Keratinocyte (primary cell): ENCODE measurements around the gene DENND4C. TPM values are rescaled to one million over a fixed set of nuclear protein-coding genes. Genes with fewer than 3 reads are reported as not detected.

Source experiments
- DNase-seq: peaks from one replicate; pipeline ENCODE4 v3.0.0-alpha.2; 2011; ENCODE audit warnings: low read depth, missing footprints, low spot score
- FAIRE-seq: peaks from 2 replicates; lab custom pipeline; 2011; peaks lifted over from hg19 to GRCh38; lab: Jason Lieb, UNC
- H2AFZ ChIP-seq: 2 replicates; pipeline ENCODE4 v1.6.0; 2012; ENCODE audit warnings: low read length, control low read depth, inconsistent platforms; ENCODE audit not compliant: control insufficient read depth
- H3K27ac ChIP-seq: 2 replicates; pipeline ENCODE4 v1.5.1; 2011; ENCODE audit warnings: low read length; ENCODE audit not compliant: control insufficient read depth, insufficient read depth
- H3K27me3 ChIP-seq: 3 replicates; pipeline ENCODE4 v1.6.0; 2011; ENCODE audit warnings: low read length; ENCODE audit not compliant: control insufficient read depth, insufficient read depth; ENCODE audit errors: extremely low read depth
- H3K36me3 ChIP-seq, 2 experiments: 2 replicates in 1 of 2; 3 replicates in 1 of 2; pipeline ENCODE4 v1.5.1; 2011; ENCODE audit warnings: low read length in 2 of 2, mild to moderate bottlenecking in 1 of 2; ENCODE audit not compliant: control insufficient read depth in 2 of 2, insufficient read depth in 2 of 2; ENCODE audit errors: extremely low read depth in 1 of 2
- H3K4me1 ChIP-seq: 3 replicates; pipeline ENCODE4 v1.5.1; 2011; ENCODE audit warnings: low read length; ENCODE audit not compliant: control insufficient read depth, insufficient read depth; ENCODE audit errors: extremely low read depth
- H3K4me2 ChIP-seq: 3 replicates; pipeline ENCODE4 v1.6.0; 2011; ENCODE audit warnings: low read depth, low read length; ENCODE audit not compliant: control insufficient read depth, insufficient read depth; ENCODE audit errors: extremely low read depth
- H3K4me3 ChIP-seq, 3 experiments: fragments of 200-600 bp in 1 of 3; sonication (generic) in 1 of 3; 2 replicates in 2 of 3; 3 replicates in 1 of 3; pipeline ENCODE4 v1.5.1; 2011 to 2016; ENCODE audit warnings: low read length in 3 of 3, mild to moderate bottlenecking in 3 of 3, control low read depth in 2 of 3, inconsistent platforms in 1 of 3, low read depth in 1 of 3, mixed read lengths in 1 of 3, mixed run types in 1 of 3, moderate library complexity in 1 of 3; ENCODE audit not compliant: control insufficient read depth in 2 of 3, insufficient read depth in 2 of 3; ENCODE audit errors: extremely low read depth in 1 of 3
- H3K79me2 ChIP-seq: 2 replicates; pipeline ENCODE4 v1.6.0; 2012; ENCODE audit warnings: low read length; ENCODE audit not compliant: control insufficient read depth, insufficient read depth
- H3K9ac ChIP-seq: 3 replicates; pipeline ENCODE4 v1.6.0; 2011; ENCODE audit warnings: low read length; ENCODE audit not compliant: control insufficient read depth, insufficient read depth; ENCODE audit errors: extremely low read depth
- H3K9me1 ChIP-seq: 3 replicates; pipeline ENCODE4 v1.6.0; 2011; ENCODE audit warnings: low read length; ENCODE audit not compliant: control insufficient read depth, insufficient read depth; ENCODE audit errors: extremely low read depth
- H3K9me3 ChIP-seq: 2 replicates; pipeline ENCODE4 v1.5.1; 2012; ENCODE audit warnings: low read depth, low read length; ENCODE audit not compliant: control insufficient read depth
- H4K20me1 ChIP-seq: 3 replicates; pipeline ENCODE4 v1.6.0; 2011; ENCODE audit warnings: low read length; ENCODE audit not compliant: control insufficient read depth, insufficient read depth; ENCODE audit errors: extremely low read depth
- CTCF ChIP-seq, 3 experiments: IDR thresholded peaks in 1 of 3; conservative IDR thresholded peaks in 1 of 3; optimal IDR thresholded peaks in 1 of 3; 2 replicates in 2 of 3; 3 replicates in 1 of 3; pipeline versions ENCODE3 to v1.5.1; 2011; ENCODE audit warnings: low read length in 3 of 3, mild to moderate bottlenecking in 3 of 3, moderate library complexity in 2 of 3, control low read depth in 1 of 3, inconsistent platforms in 1 of 3; ENCODE audit not compliant: insufficient read depth in 2 of 3; ENCODE audit errors: extremely low read depth in 1 of 3
- EZH2 ChIP-seq: IDR thresholded peaks from one replicate; pipeline ENCODE4 v1.6.1; 2012; ENCODE audit warnings: inconsistent platforms, mild to moderate bottlenecking, low read length, moderate library complexity
- dilution Hi-C: fragments of 300-500 bp; cut with MboI; formaldehyde crosslinking; loops from one replicate; pipeline ENCODE4 v1.7.0; 2020; ENCODE audit warnings: low sequenced_read_pairs; ENCODE audit not compliant: extremely low pct_ligation_motif_present
- polyA plus RNA-seq, 5 experiments: library from polyadenylated mRNA; depleted of rRNA in 3 of 5; stranded (reverse) in 3 of 5; stranded (forward) in 1 of 5; unstranded in 1 of 5; fragments of >200 nt; gene quantifications; 1 replicate in 1 of 5; 2 replicates in 3 of 5; 3 replicates in 1 of 5; pipeline versions ENCODE4 v1.2.1 to v1.2.3, GENCODE V29; 2011 to 2012; ENCODE audit warnings: missing spikeins in 2 of 5, low read depth in 1 of 5, low replicate concordance in 1 of 5

DENND4C gene
- polyA plus RNA-seq, 1 donor (not counting 4 experiments of a cell fraction or from before 2014, with no cell fraction given): 25.6 TPM

GRCh38 chr9:19303216-19303615, 72.7 kb downstream of the DENND4C start:
- no peaks in the 10 kb centered on the region for H4K20me1 ChIP-seq
- no peaks in the 10 kb centered on the region for H3K27me3 ChIP-seq
- no peak overlapping the region for H3K4me2 ChIP-seq
- no peaks in the 10 kb centered on the region for H3K9me1 ChIP-seq
- FAIRE-seq (no peak), DNase-seq (no peak)
- H3K79me2 ChIP-seq: no peaks in the 10 kb centered on the region
- no peaks in the 10 kb centered on the region for H3K4me1 ChIP-seq
- H3K9me3 ChIP-seq: no peaks in the 10 kb centered on the region
- H2AFZ ChIP-seq: no peak overlapping the region
- TF ChIP-seq CTCF (optimal IDR thresholded peaks at IDR 0.05 in 1 of 3, IDR thresholded peaks at IDR 0.05 in 1 of 3, conservative IDR thresholded peaks at IDR 0.05 in 1 of 3; ENCODE audit: extremely low read depth in 1 of 3, insufficient read depth in 2 of 3, low read length in 3 of 3) (no peak), EZH2 (no peak)
- dilution Hi-C loops: no loop called here
- peaks cover 0 to 4% of the 10 kb centered on the region in 2 experiments for H3K36me3 ChIP-seq
- no peak overlapping the region for H3K27ac ChIP-seq
- H3K4me3 ChIP-seq: no peak overlapping the region
- H3K9ac ChIP-seq: no peak overlapping the region

- Histone ChIP-seq H3K27ac (no peak overlapping the region), H4K20me1 (no peaks in the 10 kb centered on the region), H3K4me1 (no peaks in the 10 kb centered on the region), H3K36me3 (no peaks in the 10 kb centered on the region), H3K9me3 (no peaks in the 10 kb centered on the region), H3K79me2 (no peaks in the 10 kb centered on the region), H3K27me3 (no peaks in the 10 kb centered on the region), H3K9ac (no peak overlapping the region), H3K4me3 (no peak overlapping the region), H3K4me2 (no peak overlapping the region), H3K9me1 (no peaks in the 10 kb centered on the region), H2AFZ (no peak overlapping the region)
- no peak for TF ChIP-seq EZH2
- no peak for TF ChIP-seq CTCF (optimal IDR thresholded peaks at IDR 0.05 in 1 of 3, IDR thresholded peaks at IDR 0.05 in 1 of 3, conservative IDR thresholded peaks at IDR 0.05 in 1 of 3; ENCODE audit: extremely low read depth in 1 of 3, insufficient read depth in 2 of 3, low read length in 3 of 3)
- DNase-seq: no peak
- no peak for FAIRE-seq
- dilution Hi-C loops: no loop called here
Measured at GRCh38 chr9:19306568-19306967, 76.1 kb downstream of the DENND4C start.
